ENCODE data around the gene EPB41L4A.
"Not testable (repeated sequence)": the region's sequence is repeated elsewhere in the genome, so short reads cannot be mapped to it uniquely, and the experiment has no call there.

The EPB41L4A gene

GRCh38 chr5:112230606-112231005 lies 188.5 kb downstream of the EPB41L4A start:
- no peak overlapping the region for H3K4me3 ChIP-seq (ENCODE audit: control insufficient read depth, low read depth, low read length)
- no peak for DNase-seq (ENCODE audit: low read depth)
- no peak for TF ChIP-seq CTCF (conservative IDR thresholded peaks at IDR 0.05; ENCODE audit: control insufficient read depth, insufficient read depth, low read depth, low read length)

- no peak for DNase-seq (ENCODE audit: low read depth)
- H3K4me3 ChIP-seq (ENCODE audit: control insufficient read depth, low read depth, low read length), result no peak overlapping the region
- no peak for TF ChIP-seq CTCF (conservative IDR thresholded peaks at IDR 0.05; ENCODE audit: control insufficient read depth, insufficient read depth, low read depth, low read length)
Measured at GRCh38 chr5:112228667-112229066, 190.4 kb downstream of the EPB41L4A start.

- TF ChIP-seq CTCF (conservative IDR thresholded peaks at IDR 0.05; ENCODE audit: control insufficient read depth, insufficient read depth, low read depth, low read length), result no peak
- H3K4me3 ChIP-seq (ENCODE audit: control insufficient read depth, low read depth, low read length), result no peak overlapping the region
- no peak for DNase-seq (ENCODE audit: low read depth)
Measured at GRCh38 chr5:112227911-112228631, 191.0 kb downstream of the EPB41L4A start.

GRCh38 chr5:112226215-112226614 lies 192.9 kb downstream of the EPB41L4A start:
- TF ChIP-seq CTCF (conservative IDR thresholded peaks at IDR 0.05; ENCODE audit: control insufficient read depth, insufficient read depth, low read depth, low read length), result no peak
- no peak overlapping the region for H3K4me3 ChIP-seq (ENCODE audit: control insufficient read depth, low read depth, low read length)
- no peak for DNase-seq (ENCODE audit: low read depth)

- not testable (repeated sequence) for H3K4me3 ChIP-seq (ENCODE audit: control insufficient read depth, low read depth, low read length); DNase-seq (ENCODE audit: low read depth)
Measured at GRCh38 chr5:112222997-112223396, 196.1 kb downstream of the EPB41L4A start.

- no peak for TF ChIP-seq CTCF (conservative IDR thresholded peaks at IDR 0.05; ENCODE audit: control insufficient read depth, insufficient read depth, low read depth, low read length)
Measured at GRCh38 chr5:112221128-112221527, 197.9 kb downstream of the EPB41L4A start.

GRCh38 chr5:112219000-112219399 lies 200.1 kb downstream of the EPB41L4A start:
- no peak overlapping the region for H3K4me3 ChIP-seq (ENCODE audit: control insufficient read depth, low read depth, low read length)
- no peak for DNase-seq (ENCODE audit: low read depth)
- no peak for TF ChIP-seq CTCF (conservative IDR thresholded peaks at IDR 0.05; ENCODE audit: control insufficient read depth, insufficient read depth, low read depth, low read length)

More at GRCh38 chr5:112221128-112221527, 197.9 kb downstream of the EPB41L4A start:
- no peak overlapping the region for H3K4me3 ChIP-seq (ENCODE audit: control insufficient read depth, low read depth, low read length)
- no peak for DNase-seq (ENCODE audit: low read depth)
